ENCODE data around the gene MAZ. TPM values are rescaled to one million over a fixed set of nuclear protein-coding genes. Genes with fewer than 3 reads are reported as not detected.
A peak's percentile ranks its signal among the peaks of the same experiment; 100 is the strongest.

Gene MAZ
- total and polyA plus RNA-seq, 2 of the 13 experiments (the other 11 are each of a cell fraction or from before 2014, with no cell fraction given), result 203 to 277 TPM

- TF ChIP-seq, protein P1, sequence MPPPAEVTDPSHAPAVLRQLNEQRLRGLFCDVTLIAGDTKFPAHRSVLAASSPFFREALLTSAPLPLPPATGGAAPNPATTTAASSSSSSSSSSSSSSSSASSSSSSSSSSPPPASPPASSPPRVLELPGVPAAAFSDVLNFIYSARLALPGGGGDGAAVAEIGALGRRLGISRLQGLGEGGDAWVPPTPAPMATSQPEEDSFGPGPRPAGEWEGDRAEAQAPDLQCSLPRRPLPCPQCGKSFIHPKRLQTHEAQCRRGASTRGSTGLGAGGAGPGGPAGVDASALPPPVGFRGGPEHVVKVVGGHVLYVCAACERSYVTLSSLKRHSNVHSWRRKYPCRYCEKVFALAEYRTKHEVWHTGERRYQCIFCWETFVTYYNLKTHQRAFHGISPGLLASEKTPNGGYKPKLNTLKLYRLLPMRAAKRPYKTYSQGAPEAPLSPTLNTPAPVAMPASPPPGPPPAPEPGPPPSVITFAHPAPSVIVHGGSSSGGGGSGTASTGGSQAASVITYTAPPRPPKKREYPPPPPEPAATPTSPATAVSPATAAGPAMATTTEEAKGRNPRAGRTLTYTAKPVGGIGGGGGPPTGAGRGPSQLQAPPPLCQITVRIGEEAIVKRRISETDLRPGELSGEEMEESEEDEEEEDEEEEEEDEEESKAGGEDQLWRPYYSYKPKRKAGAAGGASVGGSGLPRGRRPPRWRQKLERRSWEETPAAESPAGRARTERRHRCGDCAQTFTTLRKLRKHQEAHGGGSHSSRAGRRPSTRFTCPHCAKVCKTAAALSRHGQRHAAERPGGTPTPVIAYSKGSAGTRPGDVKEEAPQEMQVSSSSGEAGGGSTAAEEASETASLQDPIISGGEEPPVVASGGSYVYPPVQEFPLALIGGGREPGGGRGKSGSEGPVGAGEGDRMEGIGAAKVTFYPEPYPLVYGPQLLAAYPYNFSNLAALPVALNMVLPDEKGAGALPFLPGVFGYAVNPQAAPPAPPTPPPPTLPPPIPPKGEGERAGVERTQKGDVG (CRISPR knock-in tag; IDR thresholded peaks at IDR 0.05; ENCODE audit: borderline replicate concordance), result peak; percentile 71; the same call in 1 of the 2 replicates
- TF ChIP-seq, protein P2, sequence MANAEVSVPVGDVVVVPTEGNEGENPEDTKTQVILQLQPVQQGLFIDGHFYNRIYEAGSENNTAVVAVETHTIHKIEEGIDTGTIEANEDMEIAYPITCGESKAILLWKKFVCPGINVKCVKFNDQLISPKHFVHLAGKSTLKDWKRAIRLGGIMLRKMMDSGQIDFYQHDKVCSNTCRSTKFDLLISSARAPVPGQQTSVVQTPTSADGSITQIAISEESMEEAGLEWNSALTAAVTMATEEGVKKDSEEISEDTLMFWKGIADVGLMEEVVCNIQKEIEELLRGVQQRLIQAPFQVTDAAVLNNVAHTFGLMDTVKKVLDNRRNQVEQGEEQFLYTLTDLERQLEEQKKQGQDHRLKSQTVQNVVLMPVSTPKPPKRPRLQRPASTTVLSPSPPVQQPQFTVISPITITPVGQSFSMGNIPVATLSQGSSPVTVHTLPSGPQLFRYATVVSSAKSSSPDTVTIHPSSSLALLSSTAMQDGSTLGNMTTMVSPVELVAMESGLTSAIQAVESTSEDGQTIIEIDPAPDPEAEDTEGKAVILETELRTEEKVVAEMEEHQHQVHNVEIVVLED (CRISPR knock-in tag; IDR thresholded peaks at IDR 0.05; ENCODE audit: borderline replicate concordance), result 0 out of 2 replicates have a peak, but pooled peaks have one; percentile 31
- TF ChIP-seq GLMP (CRISPR knock-in tag; IDR thresholded peaks at IDR 0.05; ENCODE audit: borderline replicate concordance) (no peak), ZNF780A (CRISPR knock-in tag; IDR thresholded peaks at IDR 0.05) (no peak), NR2C2 (CRISPR knock-in tag; IDR thresholded peaks at IDR 0.05; ENCODE audit: borderline replicate concordance) (no peak), ESRRA (CRISPR knock-in tag; IDR thresholded peaks at IDR 0.05; ENCODE audit: low read depth) (no peak), JARID2 (CRISPR knock-in tag; IDR thresholded peaks at IDR 0.05; ENCODE audit: insufficient replicate concordance) (no peak), NFYC (CRISPR knock-in tag; IDR thresholded peaks at IDR 0.05) (no peak), HOXA3 (CRISPR knock-in tag; IDR thresholded peaks at IDR 0.05) (peak; percentile 55; the same call in 1 of the 2 replicates), TFDP1 (CRISPR knock-in tag; IDR thresholded peaks at IDR 0.05; ENCODE audit: borderline replicate concordance) (peak; percentile 21; the same call in 1 of the 2 replicates), THAP9 (CRISPR knock-in tag; IDR thresholded peaks at IDR 0.05; ENCODE audit: borderline replicate concordance) (peak; percentile 32; the same call in 1 of the 2 replicates), ZNF326 (CRISPR knock-in tag; IDR thresholded peaks at IDR 0.05; ENCODE audit: borderline replicate concordance) (no peak), ZNF891 (CRISPR knock-in tag; IDR thresholded peaks at IDR 0.05) (0 out of 2 replicates have a peak, but pooled peaks have one; percentile 37)
- TF ChIP-seq, protein P3, sequence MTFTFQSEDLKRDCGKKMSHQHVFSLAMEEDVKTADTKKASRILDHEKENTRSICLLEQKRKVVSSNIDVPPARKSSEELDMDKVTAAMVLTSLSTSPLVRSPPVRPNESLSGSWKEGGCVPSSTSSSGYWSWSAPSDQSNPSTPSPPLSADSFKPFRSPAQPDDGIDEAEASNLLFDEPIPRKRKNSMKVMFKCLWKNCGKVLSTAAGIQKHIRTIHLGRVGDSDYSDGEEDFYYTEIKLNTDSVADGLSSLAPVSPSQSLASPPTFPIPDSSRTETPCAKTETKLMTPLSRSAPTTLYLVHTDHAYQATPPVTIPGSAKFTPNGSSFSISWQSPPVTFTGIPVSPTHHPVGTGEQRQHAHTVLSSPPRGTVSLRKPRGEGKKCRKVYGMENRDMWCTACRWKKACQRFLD (CRISPR knock-in tag; IDR thresholded peaks at IDR 0.05; ENCODE audit: borderline replicate concordance), result no peak
These were observed 42.3 kb downstream of the MAZ start (continued) for GRCh38 chr16:29848420-29849297.

All from HepG2 (cell line).